Right lobe of liver (tissue), 4 donors: ENCODE results near the gene SUCLA2.

ENCODE experiments used
- CTCF ChIP-seq, 4 donors: fragments of 200-600 bp in 3 of 4; fragments of 450-650 bp in 1 of 4; IDR thresholded peaks; one replicate each; pipeline versions ENCODE4 v1.5.1 to v1.8.0; 2016 to 2022; ENCODE audit warnings: antibody characterized with exemption in 4 of 4, mild to moderate bottlenecking in 2 of 4
- POLR2A ChIP-seq: fragments of 450-650 bp; IDR thresholded peaks from one replicate; pipeline ENCODE4 v1.6.1; 2017; ENCODE audit warnings: antibody characterized with exemption, mild to moderate bottlenecking
- donor health status: DM: no; HTN: no; CAD: no.
- donor health status: DM: no; HTN: no; CAD: no.
- donor health status: DM: no; HTN: yes; CAD: no.

GRCh38 chr13:48050550-48050949 is 49.5 kb upstream of the SUCLA2 start:
- no peak for TF ChIP-seq CTCF (IDR thresholded peaks at IDR 0.05)
- no peak for TF ChIP-seq POLR2A
